GM19025 (cell line): ENCODE results near the gene CX3CR1.
"Not testable (repeated sequence)": the region's sequence is repeated elsewhere in the genome, so short reads cannot be mapped to it uniquely, and the experiment has no call there.

ENCODE experiments used
- ATAC-seq: cut with Tn5 transposase; IDR thresholded peaks from one replicate; pipeline ENCODE4 v1.9.1; 2021; ENCODE audit warnings: mild to moderate bottlenecking, low read depth, moderate library complexity; ENCODE audit not compliant: unreplicated experiment

CX3CR1 gene, protein sequence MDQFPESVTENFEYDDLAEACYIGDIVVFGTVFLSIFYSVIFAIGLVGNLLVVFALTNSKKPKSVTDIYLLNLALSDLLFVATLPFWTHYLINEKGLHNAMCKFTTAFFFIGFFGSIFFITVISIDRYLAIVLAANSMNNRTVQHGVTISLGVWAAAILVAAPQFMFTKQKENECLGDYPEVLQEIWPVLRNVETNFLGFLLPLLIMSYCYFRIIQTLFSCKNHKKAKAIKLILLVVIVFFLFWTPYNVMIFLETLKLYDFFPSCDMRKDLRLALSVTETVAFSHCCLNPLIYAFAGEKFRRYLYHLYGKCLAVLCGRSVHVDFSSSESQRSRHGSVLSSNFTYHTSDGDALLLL

DNA sequence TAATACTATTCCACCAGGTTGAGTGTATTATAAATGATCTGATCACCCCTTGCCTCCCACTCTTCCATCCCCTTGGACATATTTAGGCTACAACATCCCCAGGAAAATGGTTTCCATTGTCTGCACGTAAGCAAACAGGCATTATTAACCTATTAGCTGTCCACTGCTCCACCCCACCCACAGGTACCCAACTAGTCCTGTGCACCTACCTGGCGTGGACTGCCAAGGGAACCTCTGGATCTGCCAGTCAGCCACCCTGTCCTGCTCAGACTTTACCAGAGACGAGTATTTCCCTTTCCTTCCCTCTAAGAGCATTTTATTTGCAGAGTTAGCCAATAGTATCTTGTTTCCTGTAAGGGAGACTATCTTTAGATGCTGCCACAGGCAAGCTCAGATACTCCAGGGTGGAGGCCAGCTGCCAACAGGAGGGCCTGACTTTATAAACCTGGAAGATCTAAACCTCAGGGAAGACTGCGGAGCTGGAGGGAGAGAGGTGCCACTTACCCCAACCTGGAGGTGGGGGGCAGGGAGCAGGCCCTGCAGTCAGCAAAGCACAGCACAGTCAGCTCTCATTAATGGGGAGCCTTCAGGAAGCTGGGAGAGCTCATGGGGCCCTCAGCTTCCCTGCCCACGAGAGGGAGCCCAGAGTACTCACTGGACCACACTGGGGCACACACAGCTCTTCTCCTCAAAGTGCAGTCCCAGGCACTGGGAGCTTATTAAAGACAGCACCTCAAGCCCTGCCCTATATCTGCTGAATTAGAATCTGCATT is at the start of gene CX3CR1:
CX3CR1 (minus strand) TSS at position 292 of the 773 bp plus-strand sequence. CDS start 13,527 bp downstream, outside the sequence.
- ATAC-seq: no peak

DNA sequence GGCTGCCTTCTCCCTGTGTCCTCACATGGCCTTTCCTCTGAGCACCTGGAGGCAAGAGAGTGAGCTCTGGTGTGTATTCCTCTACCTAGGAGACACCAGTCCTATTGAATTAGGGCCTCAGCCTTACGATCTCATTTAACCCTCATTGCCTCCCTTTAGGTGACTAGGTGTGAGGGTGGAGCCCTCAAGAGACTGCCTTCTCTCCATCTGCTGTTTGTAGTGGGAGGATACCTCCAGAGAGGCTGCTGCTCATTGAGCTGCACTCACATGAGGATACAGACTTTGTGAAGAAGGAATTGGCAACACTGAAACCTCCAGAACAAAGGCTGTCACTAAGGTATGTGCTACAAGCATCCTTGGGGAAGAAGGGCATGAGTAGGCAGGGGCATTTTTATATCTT is 49.7 kb upstream of the CX3CR1 start, which contains the start of gene CCR8:
CCR8 (plus strand) TSS at position 217 of the 400 bp plus-strand sequence. CDS start 2,623 bp downstream, outside the sequence.
- ATAC-seq: no peak

DNA sequence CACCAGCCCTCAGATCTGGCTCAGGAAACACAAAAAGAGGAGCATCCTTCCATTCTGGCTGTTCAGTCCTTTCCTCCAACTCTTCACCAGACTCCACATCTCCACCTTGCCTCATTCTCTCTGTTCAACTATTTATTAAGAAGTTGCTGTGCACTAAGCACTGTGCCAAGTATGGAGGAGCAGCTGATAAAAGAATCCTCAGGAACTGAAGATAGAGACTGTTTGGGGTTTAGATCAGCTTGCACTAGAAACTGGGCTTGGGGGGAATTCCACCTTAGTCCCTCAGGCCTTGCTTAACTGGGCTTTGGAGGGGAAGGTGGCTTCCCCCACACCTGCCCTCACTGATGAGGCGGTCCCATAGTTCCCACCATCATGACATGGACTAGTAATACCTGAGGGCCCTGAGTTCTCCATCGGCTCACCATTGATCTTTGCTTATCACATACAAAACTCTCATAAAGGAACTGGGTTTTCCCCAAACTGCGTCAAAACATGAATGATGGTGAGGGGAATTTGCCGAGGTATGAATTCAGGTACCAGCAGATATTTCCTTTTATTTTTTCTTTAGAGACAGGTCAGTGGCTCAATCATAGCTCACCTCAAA is 48.0 kb upstream of the CX3CR1 start:
- ATAC-seq: peak; percentile 69

DNA sequence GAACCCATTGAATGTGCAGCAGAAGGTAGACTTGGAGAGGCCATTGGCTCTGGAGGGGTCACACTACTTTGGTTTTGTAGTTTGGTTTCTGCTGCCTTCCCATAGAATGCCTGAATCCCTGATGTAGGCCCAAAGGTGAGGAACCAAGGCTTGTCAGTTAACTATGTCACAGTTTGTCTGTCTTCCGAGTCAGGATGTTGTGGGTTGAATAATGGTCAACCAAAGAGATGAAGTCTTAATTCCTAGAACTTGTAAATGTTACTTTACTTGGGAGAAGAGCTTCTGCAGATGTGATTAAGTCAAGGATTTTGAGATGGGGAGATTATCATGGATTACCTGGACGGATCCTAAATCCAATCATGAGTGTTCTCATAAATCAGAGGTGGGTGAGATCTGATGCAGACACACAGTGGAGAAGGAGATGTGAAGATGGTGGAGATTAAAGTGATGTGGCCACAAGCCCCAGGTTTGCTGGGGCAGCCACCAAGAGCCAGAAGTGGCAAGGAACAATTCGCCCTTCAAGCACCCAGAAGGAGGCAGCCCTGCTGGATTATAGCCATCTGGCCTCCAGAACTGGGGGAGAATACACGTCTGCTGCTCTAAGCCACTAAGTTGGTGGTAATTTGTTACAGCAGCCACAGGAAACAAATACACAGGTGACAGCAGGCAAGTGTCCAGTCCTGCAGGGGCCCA is 47.4 kb upstream of the CX3CR1 start:
- peak; percentile 19 for ATAC-seq

DNA sequence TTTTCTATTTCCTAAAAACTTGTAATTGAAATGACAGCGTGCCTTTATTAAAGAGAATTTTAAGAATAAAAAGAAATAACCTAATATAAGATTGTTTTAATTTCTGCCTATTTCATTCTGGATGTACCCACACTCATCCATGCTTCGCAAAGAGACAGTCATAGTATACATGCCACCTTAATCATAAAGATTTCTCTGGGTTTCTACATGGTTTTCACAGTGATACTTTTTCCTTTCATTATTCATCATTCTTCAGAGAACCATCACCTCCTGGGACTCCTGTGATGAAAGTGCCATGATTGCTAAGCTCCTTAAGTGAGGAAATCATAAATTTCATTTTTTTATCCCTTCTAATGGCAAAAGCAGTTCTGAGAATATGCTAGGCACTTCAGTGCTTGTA is 45.4 kb upstream of the CX3CR1 start:
- ATAC-seq: no peak

DNA sequence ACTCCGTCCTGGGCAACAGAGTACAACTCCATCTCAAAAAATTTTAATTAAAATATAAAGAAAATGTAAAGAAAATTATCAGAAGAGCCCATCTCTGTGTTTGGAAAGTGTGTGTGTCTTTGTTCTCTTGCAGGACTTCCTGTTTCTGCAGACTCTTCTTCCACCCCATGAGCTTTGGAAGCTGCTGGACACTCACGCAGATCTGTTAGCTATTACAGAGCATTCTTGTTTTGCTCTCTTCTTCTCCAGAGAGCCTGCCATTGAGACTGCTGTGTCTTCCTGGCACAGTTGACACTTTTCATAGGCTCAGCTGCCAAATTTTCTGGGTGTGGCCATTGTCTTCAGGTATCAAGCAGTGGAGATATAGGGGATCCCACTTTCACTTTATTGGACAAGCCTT is 43.7 kb upstream of the CX3CR1 start:
- no peak for ATAC-seq

DNA sequence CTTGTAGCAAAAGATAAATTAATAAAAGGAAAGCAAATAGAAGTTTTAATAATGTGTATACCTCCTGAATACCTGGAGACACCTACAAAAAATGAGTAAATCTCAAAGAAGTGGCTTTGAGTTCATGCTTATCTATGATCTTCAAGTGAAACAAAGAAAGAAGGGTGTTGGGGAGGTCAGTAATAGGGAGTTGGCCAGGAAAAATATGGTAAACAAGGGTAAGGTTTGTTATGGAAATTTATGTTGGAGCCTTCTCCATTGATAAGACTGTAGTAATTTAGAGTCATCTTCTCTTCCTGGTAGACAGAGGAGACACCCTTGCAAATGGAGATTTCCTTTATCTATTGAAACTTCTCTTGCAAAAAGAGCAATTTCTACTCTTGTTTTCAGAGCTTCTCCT is 43.1 kb upstream of the CX3CR1 start:
- no peak for ATAC-seq

DNA sequence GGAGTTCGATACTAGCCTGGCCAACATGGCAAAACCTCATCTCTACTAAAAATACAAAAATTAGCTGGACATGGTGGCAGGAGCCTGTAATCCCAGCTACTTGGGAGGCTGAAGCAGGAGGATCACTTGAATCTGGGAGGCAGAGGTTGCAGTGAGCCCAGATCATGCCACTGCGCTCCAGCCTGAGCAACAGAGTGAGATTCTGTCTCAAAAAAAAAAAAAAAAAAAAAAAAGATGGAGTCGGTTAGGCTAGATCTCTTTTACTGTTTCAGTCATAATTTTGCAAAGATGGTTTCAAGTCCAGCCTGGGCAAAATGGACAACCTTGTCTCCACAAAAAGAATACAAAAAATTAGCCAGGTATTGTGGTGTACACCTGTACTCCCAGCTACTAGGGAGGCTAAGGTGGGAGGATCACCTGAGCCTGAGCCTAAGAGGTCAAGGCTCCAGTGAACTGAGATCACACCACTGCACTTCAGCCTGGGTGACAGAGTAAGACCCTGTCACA is 42.4 kb upstream of the CX3CR1 start:
- ATAC-seq: not testable (repeated sequence)

DNA sequence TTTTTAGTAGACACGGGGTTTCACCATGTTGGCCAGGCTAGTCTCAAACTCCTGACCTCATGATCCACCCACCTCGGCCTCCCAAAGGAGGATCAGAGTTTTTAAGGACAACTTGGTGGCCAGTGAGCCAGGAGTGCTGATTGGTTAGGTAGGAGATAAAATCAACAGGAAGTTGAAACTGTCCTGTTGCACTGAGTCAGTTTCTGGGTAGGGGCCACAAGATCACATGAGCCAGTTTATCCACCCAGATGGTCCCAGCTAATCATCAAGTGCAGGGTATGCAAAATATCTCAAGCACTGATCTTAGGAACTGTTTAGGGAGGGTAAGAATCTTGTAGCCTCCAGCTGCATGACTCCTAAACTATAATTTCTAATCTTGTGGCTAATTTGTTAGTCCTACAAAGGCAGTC is 41.7 kb upstream of the CX3CR1 start:
- not testable (repeated sequence) for ATAC-seq

DNA sequence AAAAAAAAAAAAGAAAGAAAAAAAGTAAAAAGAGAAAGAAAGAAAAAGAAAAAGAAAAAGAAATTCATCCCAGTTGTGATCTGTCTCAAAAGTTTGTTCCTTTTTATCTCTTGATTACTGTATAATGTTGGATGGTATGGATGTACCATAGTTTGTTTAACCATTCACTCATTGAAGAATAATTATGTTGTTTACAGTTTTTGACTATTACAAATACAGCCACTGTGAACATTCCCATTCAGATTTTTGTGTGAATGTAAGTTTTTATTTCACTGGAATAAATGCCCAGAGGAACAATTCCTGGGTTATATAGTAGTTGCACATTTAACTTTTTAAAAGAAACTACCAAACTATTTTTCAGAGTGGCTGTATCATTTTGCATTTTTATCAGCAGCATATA is 39.4 kb upstream of the CX3CR1 start:
- ATAC-seq: no peak

DNA sequence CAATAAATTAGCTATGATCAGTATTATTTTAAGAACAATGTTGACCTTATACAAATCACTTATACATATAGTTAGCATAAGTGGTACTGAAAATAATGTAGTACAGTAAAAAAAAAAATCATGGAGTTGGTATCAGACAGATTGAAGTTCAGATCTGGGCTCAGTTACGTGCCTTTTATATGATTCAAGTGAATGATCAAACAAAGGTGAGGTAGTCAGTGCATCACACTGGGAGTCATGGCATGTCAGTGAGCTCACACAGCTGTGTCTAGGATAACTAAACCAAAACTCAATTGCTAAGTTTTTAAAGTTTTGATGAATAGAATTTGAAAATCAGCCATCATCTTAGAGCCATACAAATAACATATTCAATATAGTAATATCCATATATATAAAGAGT is 38.5 kb upstream of the CX3CR1 start:
- no peak for ATAC-seq

DNA sequence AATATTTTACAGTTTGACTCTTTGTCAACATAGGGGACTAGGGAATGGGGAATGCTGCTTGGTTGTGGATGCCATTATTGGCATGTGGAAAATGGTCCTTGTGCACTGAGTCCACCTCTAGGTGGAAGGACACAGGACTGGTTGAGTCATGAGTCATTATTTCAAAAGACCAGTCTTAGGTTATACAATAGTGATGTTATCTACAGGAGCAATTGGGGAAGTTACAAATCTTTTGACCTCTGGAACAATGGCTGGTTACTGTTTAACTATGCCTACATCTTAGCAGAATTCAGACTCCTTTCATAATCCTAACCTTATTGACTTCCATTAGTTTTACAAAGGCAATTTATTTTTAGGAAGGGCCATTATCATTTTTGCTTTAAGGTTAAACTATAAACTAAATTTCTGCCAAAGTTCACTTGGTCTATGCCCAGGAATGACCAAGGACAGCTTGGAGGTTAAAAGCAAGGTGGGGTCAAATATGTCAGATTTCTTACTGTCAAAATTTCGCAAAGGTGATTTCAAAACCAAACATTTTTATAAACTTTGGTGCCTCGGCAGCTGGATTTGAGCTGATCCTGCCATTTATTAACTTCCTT is 37.8 kb upstream of the CX3CR1 start:
- no peak for ATAC-seq

DNA sequence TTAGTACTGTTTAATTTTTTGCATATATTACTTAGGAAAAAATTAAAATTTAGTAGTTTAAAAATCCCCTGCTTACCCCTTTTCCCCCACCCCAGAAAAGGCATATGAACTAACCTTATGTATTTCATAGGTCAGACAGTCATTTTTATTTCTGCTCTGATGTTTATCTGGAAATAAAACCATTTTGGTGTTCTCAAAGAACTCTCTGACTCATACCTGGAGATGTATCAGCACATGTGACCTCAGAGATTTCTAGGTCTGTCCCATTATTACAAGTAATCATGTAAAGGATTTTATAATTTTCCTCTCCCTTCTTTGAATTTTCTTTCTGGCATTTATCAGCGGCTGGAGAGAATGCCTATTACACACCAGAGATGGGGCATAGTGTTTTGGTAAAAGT is 35.6 kb upstream of the CX3CR1 start:
- no peak for ATAC-seq

DNA sequence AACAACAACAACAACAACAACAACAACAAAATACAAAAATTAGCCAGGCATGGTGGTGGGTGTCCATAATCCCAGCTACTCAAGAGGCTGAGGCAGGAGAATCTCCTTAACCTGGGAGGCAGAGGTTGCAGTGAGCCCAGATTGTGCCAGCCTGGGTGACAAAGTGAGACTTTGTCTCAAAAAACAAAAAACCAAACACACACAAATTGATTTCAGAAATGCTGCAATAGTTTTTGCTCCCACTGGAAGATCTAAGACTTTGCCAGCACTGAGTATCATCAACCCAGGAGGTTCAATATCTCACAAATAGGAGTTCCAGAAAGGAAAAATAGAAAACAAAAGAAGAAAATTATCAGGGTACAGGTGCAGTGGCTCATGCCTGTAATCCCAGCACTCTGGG is 33.5 kb upstream of the CX3CR1 start:
- no peak for ATAC-seq

DNA sequence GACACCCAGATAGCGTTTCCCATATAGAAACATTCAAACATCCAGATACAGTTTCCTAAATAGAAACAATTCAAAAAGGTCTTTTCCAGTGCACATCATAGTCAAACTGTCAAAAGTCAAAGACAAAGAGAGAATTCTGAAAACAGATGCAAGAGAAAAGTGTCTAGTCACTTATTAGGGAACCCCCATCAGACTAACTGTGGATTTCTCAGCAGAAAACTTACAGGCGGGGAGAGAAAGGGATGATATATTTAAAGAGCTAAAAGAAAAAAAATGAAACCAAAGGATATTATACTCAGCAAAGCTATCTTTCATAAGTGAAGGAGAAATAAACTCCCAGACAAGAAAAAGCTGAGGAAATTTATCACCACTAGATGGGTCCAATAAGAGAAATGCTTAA is 22.3 kb upstream of the CX3CR1 start:
- no peak for ATAC-seq

DNA sequence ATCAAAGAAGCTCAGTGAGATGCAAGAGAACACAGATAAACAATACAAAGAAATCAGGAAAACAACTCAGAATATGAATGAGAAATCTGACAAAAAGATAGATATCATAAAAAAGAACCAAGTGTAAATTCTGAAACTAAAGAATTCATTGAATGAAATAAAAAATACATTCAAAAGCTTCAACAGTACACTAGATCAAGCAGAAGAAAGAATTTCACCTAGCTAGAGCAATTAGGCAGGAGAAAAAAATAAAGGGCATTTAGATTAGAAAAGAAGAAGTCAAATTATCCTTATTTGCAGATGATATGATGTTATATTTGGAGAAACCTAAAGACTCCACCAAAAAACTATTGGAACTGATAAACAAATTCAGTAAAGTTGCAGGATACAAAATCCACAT is 19.4 kb upstream of the CX3CR1 start:
- ATAC-seq: no peak

DNA sequence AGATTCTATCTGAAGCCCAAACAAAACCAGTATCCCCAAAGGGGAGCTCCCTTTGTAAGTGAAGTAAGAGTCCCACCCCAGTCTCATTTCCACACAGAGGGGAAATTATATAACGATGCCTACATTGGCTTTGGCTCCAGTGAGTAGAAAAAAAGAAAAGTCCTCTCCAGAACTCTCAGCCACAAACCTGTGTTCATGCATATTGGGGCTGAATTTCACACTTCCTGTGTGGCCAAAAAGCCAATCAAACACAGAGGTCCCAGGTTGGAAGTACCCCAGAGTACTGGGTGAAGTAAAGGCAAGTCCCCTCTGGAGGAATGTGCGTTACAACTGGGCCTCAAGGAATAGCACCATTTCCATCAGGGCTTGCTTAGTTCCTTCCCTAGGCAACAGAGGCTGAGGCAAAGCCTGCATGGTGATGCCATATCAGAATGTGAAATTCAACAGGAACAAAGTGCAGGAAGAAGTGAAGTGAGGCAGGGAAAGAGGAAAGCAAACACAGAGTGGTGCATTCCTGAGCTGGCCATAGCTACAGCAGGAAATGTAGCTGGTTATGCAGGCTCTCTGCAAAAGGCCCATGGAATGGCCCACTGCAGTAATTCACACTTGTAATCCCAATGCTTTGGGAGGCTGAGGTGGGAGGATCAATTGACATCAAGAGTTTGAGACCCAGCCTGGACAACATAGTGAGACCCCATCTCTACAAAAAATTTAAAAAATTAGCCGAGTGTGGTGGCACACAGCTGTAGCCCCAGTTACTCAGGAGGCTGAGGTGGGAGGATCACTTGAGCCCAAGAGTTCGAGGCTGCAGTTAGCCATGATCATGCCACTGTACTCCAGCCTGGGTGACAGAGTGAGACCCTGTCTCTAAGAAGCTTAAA is 16.6 kb upstream of the CX3CR1 start:
- ATAC-seq: no peak

DNA sequence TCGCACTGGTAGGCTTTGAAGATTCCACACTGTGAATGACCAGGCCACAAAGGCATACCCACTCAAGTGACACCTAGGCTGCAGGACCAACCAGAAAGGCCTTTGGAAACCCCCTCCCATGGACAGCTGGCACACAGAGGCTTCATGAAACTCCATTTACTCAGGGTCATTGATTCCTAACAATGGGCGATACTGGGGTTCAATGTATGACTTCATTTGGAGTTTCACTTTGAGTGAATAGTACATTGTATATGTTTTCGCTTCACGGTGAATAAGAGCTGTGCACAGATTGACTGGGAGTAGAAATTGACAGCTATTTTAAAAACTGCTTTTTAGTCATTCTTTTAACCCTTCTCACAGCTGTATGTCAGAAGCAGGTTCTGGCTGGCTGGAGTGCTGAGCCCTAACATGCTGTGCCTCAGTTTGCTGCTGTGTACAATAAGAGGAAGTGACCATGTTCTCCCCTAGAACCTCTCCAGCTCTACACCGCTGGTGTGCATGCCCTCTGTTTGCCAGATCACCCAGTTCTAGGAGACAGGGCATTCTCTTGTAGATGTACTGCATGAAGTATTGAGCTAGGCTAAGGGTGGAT is 15.4 kb upstream of the CX3CR1 start:
- peak; percentile 84 for ATAC-seq
